ENCODE data around the gene ERBIN. TPM values are rescaled to one million over a fixed set of nuclear protein-coding genes. Genes with fewer than 3 reads are reported as not detected.
"Not testable (repeated sequence)": the region's sequence is repeated elsewhere in the genome, so short reads cannot be mapped to it uniquely, and the experiment has no call there.

The ERBIN gene
- total and polyA plus RNA-seq, 7 donors: 31.9 to 101 (median 64.9) TPM

- H3K27me3 ChIP-seq: no peaks in the 10 kb centered on the region
- intact Hi-C loops (cut with DNase I): no loop called here
- H3K36me3 ChIP-seq: no peaks in the 10 kb centered on the region
- peaks cover 0 to 45% (median 38%) of the 10 kb centered on the region in 4 donors for H3K4me1 ChIP-seq
- H3K9me3 ChIP-seq: no peaks in the 10 kb centered on the region
- TF ChIP-seq EP300 (IDR thresholded peaks at IDR 0.05) (no peak), CTCF (IDR thresholded peaks at IDR 0.05) (no peak), POLR2A (IDR thresholded peaks at IDR 0.05) (no peak), POLR2AphosphoS5 (IDR thresholded peaks at IDR 0.05) (no peak)
- no peak for DNase-seq
- 93 to 95% methylated on average over 3 of the region's 3 CpGs for whole genome bisulfite sequencing, 2 donors
- H3K27ac ChIP-seq: no peak overlapping the region
- H3K4me3 ChIP-seq: no peak overlapping the region
Observed at GRCh38 chr5:65971643-65972042, 45.3 kb downstream of the ERBIN start.

- intact Hi-C loops (cut with DNase I); H3K27ac ChIP-seq; H3K27me3 ChIP-seq; H3K36me3 ChIP-seq; DNase-seq; H3K9me3 ChIP-seq; H3K4me3 ChIP-seq: not testable (repeated sequence)
- peaks cover 0 to 36% (median 26%) of the 10 kb centered on the region in 4 donors for H3K4me1 ChIP-seq
- WGBS, 2 donors: 97 to 99% methylated on average over 3 of the region's 3 CpGs
Observed at GRCh38 chr5:65972896-65973295, 46.5 kb downstream of the ERBIN start.

- no peak overlapping the region for H3K4me3 ChIP-seq
- no peak for TF ChIP-seq POLR2A (IDR thresholded peaks at IDR 0.05)
- no peaks in the 10 kb centered on the region for H3K27me3 ChIP-seq
- WGBS, 2 donors: 90 to 93% methylated on average over 3 of the region's 3 CpGs
- H3K4me1 ChIP-seq: peaks cover 0 to 17% (median 12%) of the 10 kb centered on the region in 4 donors
- H3K36me3 ChIP-seq: no peaks in the 10 kb centered on the region
- intact Hi-C loops (cut with DNase I): no loop called here
- H3K9me3 ChIP-seq: no peaks in the 10 kb centered on the region
- DNase-seq: no peak
- H3K27ac ChIP-seq: no peak overlapping the region
Observed at GRCh38 chr5:65978251-65978650, 51.9 kb downstream of the ERBIN start.

- no peak for DNase-seq
- Histone ChIP-seq H3K27me3 (no peaks in the 10 kb centered on the region), H3K36me3 (no peaks in the 10 kb centered on the region), H3K4me1 (peaks cover 0 to 39% (median 32%) of the 10 kb centered on the region in 4 donors), H3K9me3 (no peaks in the 10 kb centered on the region), H3K27ac (no peak overlapping the region), H3K4me3 (no peak overlapping the region)
- TF ChIP-seq POLR2AphosphoS5 (IDR thresholded peaks at IDR 0.05): no peak
- no peak for TF ChIP-seq POLR2A (IDR thresholded peaks at IDR 0.05)
- no peak for TF ChIP-seq EP300 (IDR thresholded peaks at IDR 0.05)
- no peak for TF ChIP-seq CTCF (IDR thresholded peaks at IDR 0.05)
- WGBS, 2 donors: 82 to 95% methylated on average over 1 of the region's 1 CpG
- intact Hi-C loops (cut with DNase I): no loop called here
Observed at GRCh38 chr5:65981548-65981947, 55.2 kb downstream of the ERBIN start.

GRCh38 chr5:65981969-65982619 lies 55.7 kb downstream of the ERBIN start:
- WGBS, 2 donors: 93 to 94% methylated on average over 3 of the region's 3 CpGs

More at GRCh38 chr5:65981969-65982619, 55.7 kb downstream of the ERBIN start:
- no peak overlapping the region for H3K27ac ChIP-seq
- H3K4me1 ChIP-seq: peaks cover 0 to 39% (median 33%) of the 10 kb centered on the region in 4 donors
- no peak for DNase-seq
- no peaks in the 10 kb centered on the region for H3K9me3 ChIP-seq
- no peak for TF ChIP-seq POLR2A (IDR thresholded peaks at IDR 0.05)
- TF ChIP-seq POLR2AphosphoS5 (IDR thresholded peaks at IDR 0.05): no peak
- TF ChIP-seq CTCF (IDR thresholded peaks at IDR 0.05): no peak
- no peak for TF ChIP-seq EP300 (IDR thresholded peaks at IDR 0.05)
- intact Hi-C loops (cut with DNase I): no loop called here
- H3K4me3 ChIP-seq: no peak overlapping the region
- H3K36me3 ChIP-seq: no peaks in the 10 kb centered on the region
- no peaks in the 10 kb centered on the region for H3K27me3 ChIP-seq
